ENCODE measurements around the gene ZNF667.

The ZNF667 gene

GRCh38 chr19:56476651-56477428, at the start of gene ZNF667:
ZNF667 (minus strand) TSS chr19:56477345; CDS start chr19:56462370, 14,975 bp downstream.
- H3K4me3 ChIP-seq (replicated peaks; ENCODE audit: low read depth, low read length), result no peak within 1 kb of the TSS
- H3K36me3 ChIP-seq (ENCODE audit: control insufficient read depth, insufficient read depth, low read length), result no peaks in the 10 kb centered on the region
- no peak for DNase-seq (ENCODE audit: extremely low read depth, insufficient read length)
- no peak for TF ChIP-seq CTCF (IDR thresholded peaks at IDR 0.05; ENCODE audit: insufficient read depth, low read length, poor library complexity, severe bottlenecking)
- no peaks in the 10 kb centered on the region for H3K27me3 ChIP-seq (replicated peaks; ENCODE audit: control insufficient read depth, insufficient read depth, low read length)

- DNase-seq (ENCODE audit: extremely low read depth, insufficient read length), result no peak
- no peak overlapping the region for H3K4me3 ChIP-seq (replicated peaks; ENCODE audit: low read depth, low read length)
- no peaks in the 10 kb centered on the region for H3K36me3 ChIP-seq (ENCODE audit: control insufficient read depth, insufficient read depth, low read length)
- no peaks in the 10 kb centered on the region for H3K27me3 ChIP-seq (replicated peaks; ENCODE audit: control insufficient read depth, insufficient read depth, low read length)
- no peak for TF ChIP-seq CTCF (IDR thresholded peaks at IDR 0.05; ENCODE audit: insufficient read depth, low read length, poor library complexity, severe bottlenecking)
Measured at GRCh38 chr19:56525214-56525860, 48.2 kb upstream of the ZNF667 start.

- DNase-seq (ENCODE audit: extremely low read depth, insufficient read length), result no peak
- Histone ChIP-seq H3K4me3 (replicated peaks; ENCODE audit: low read depth, low read length) (no peak overlapping the region), H3K27me3 (replicated peaks; ENCODE audit: control insufficient read depth, insufficient read depth, low read length) (no peaks in the 10 kb centered on the region), H3K36me3 (ENCODE audit: control insufficient read depth, insufficient read depth, low read length) (no peaks in the 10 kb centered on the region)
- no peak for TF ChIP-seq CTCF (IDR thresholded peaks at IDR 0.05; ENCODE audit: insufficient read depth, low read length, poor library complexity, severe bottlenecking)
Measured at GRCh38 chr19:56508290-56508778, 31.2 kb upstream of the ZNF667 start.

- DNase-seq (ENCODE audit: extremely low read depth, insufficient read length), result no peak
- no peaks in the 10 kb centered on the region for H3K27me3 ChIP-seq (replicated peaks; ENCODE audit: control insufficient read depth, insufficient read depth, low read length)
- H3K36me3 ChIP-seq (ENCODE audit: control insufficient read depth, insufficient read depth, low read length), result no peaks in the 10 kb centered on the region
- no peak within 1 kb of the TSS for H3K4me3 ChIP-seq (replicated peaks; ENCODE audit: low read depth, low read length)
- no peak for TF ChIP-seq CTCF (IDR thresholded peaks at IDR 0.05; ENCODE audit: insufficient read depth, low read length, poor library complexity, severe bottlenecking)
Measured at GRCh38 chr19:56507446-56508289, 30.5 kb upstream of the ZNF667 start, which contains the start of gene ZNF471. ZNF471 (plus strand) TSS chr19:56507855; CDS start chr19:56511572, 3,717 bp downstream.

- Histone ChIP-seq H3K36me3 (ENCODE audit: control insufficient read depth, insufficient read depth, low read length) (no peaks in the 10 kb centered on the region), H3K4me3 (replicated peaks; ENCODE audit: low read depth, low read length) (no peak overlapping the region), H3K27me3 (replicated peaks; ENCODE audit: control insufficient read depth, insufficient read depth, low read length) (no peaks in the 10 kb centered on the region)
- no peak for DNase-seq (ENCODE audit: extremely low read depth, insufficient read length)
- no peak for TF ChIP-seq CTCF (IDR thresholded peaks at IDR 0.05; ENCODE audit: insufficient read depth, low read length, poor library complexity, severe bottlenecking)
Measured at GRCh38 chr19:56504581-56504980, 27.4 kb upstream of the ZNF667 start.
